ENCODE data around the gene ILKAP.

GRCh38 chr2:238132463-238133450 lies 70.7 kb downstream of the ILKAP start:
- TF ChIP-seq YY1 (IDR thresholded peaks at IDR 0.05; ENCODE audit: insufficient read depth, insufficient read length) (no peak), ZNF274 (IDR thresholded peaks at IDR 0.05; ENCODE audit: low read depth, low read length) (no peak)

Measured in NT2/D1 (cell line).